SK-N-SH (cell line): ENCODE measurements around the gene MAN2A1. TPM values are rescaled to one million over a fixed set of nuclear protein-coding genes. Genes with fewer than 3 reads are reported as not detected.

Experiments
- CTCF ChIA-PET: fragments of 300-600, 350-600 bp; formaldehyde crosslinking; extraction: SDS; loops from one replicate; lab custom pipeline; 2021; lab: Yijun Ruan, JAX
- POLR2A ChIA-PET: fragments of 350-600 bp; sonication (Branson Sonifier 250); formaldehyde crosslinking; extraction: SDS; loops from one replicate; lab custom pipeline; 2020; ENCODE audit warnings: antibody characterized with exemption, inconsistent platforms; lab: Yijun Ruan, JAX
- DNase-seq: peaks from one replicate; pipeline ENCODE4 v3.0.0; 2012
- H2AFZ ChIP-seq: fragments of 200-600 bp; sonication (generic); 2 replicates; pipeline ENCODE4 v1.8.1; 2016; ENCODE audit warnings: antibody characterized with exemption, mild to moderate bottlenecking, low read depth
- H3F3A ChIP-seq: fragments of 200-600 bp; sonication (generic); replicated peaks from 2 replicates; pipeline ENCODE3; 2016; ENCODE audit warnings: antibody characterized with exemption, mild to moderate bottlenecking; ENCODE audit not compliant: insufficient read depth
- H3K27ac ChIP-seq, 2 experiments: fragments of 200-500 bp in 1 of 2; fragments of 200-600 bp in 1 of 2; sonication (Bioruptor generic) in 1 of 2; sonication (generic), shearing (Covaris generic) in 1 of 2; 2 replicates each; pipeline versions ENCODE4 v1.5.1 to v1.6.1; 2014 to 2016; ENCODE audit warnings: low read depth in 2 of 2, inconsistent platforms in 1 of 2, low read length in 1 of 2, mild to moderate bottlenecking in 1 of 2, mixed read lengths in 1 of 2
- H3K27me3 ChIP-seq: fragments of 200-600 bp; sonication (generic), shearing (Covaris generic); 2 replicates; pipeline ENCODE4 v1.6.1; 2016; ENCODE audit warnings: mixed run types; ENCODE audit not compliant: insufficient read depth
- H3K36me3 ChIP-seq, 2 experiments: fragments of 200-500 bp in 1 of 2; fragments of 200-600 bp in 1 of 2; sonication (Bioruptor generic) in 1 of 2; sonication (generic) in 1 of 2; replicated peaks in 1 of 2; 2 replicates each; pipeline versions ENCODE3 to v1.5.1; 2014 to 2016; ENCODE audit warnings: low read length in 1 of 2, mild to moderate bottlenecking in 1 of 2; ENCODE audit not compliant: insufficient read depth in 2 of 2, control insufficient read depth in 1 of 2
- H3K4me1 ChIP-seq, 2 experiments: fragments of 200-500 bp in 1 of 2; fragments of 200-600 bp in 1 of 2; sonication (Bioruptor generic) in 1 of 2; sonication (generic), shearing (Covaris generic) in 1 of 2; 2 replicates each; pipeline versions ENCODE4 v1.5.1 to v1.6.1; 2014 to 2016; ENCODE audit warnings: low read depth in 1 of 2, low read length in 1 of 2, mixed run types in 1 of 2; ENCODE audit not compliant: insufficient read depth in 2 of 2, control insufficient read depth in 1 of 2
- H3K4me2 ChIP-seq: fragments of 200-600 bp; sonication (generic), shearing (Covaris generic); 2 replicates; pipeline ENCODE4 v1.6.1; 2017; ENCODE audit warnings: mixed run types
- H3K4me3 ChIP-seq, 2 experiments: fragments of 200-500 bp in 1 of 2; fragments of 200-600 bp in 1 of 2; sonication (Bioruptor generic) in 1 of 2; sonication (generic), shearing (Covaris generic) in 1 of 2; 2 replicates each; pipeline versions ENCODE4 v1.5.1 to v1.8.1; 2014 to 2016; ENCODE audit warnings: low read depth in 2 of 2, inconsistent platforms in 1 of 2, low read length in 1 of 2, mild to moderate bottlenecking in 1 of 2, mixed read lengths in 1 of 2, moderate library complexity in 1 of 2
- H3K79me2 ChIP-seq: fragments of 200-600 bp; sonication (generic); 2 replicates; pipeline ENCODE4 v1.8.1; 2017; ENCODE audit warnings: mild to moderate bottlenecking; ENCODE audit not compliant: insufficient read depth
- H3K9ac ChIP-seq: fragments of 200-600 bp; sonication (generic); 2 replicates; pipeline ENCODE4 v1.6.1; 2017; ENCODE audit warnings: mixed run types
- H3K9me2 ChIP-seq: fragments of 200-600 bp; sonication (generic); 2 replicates; pipeline ENCODE4 v1.6.1; 2017; ENCODE audit warnings: mixed run types
- H3K9me3 ChIP-seq: fragments of 200-600 bp; sonication (generic); 2 replicates; pipeline ENCODE4 v1.6.1; 2017; ENCODE audit warnings: mixed run types, mild to moderate bottlenecking, moderate library complexity
- H4K20me1 ChIP-seq: fragments of 200-600 bp; sonication (generic); 2 replicates; pipeline ENCODE4 v1.6.1; 2017; ENCODE audit warnings: mild to moderate bottlenecking, mixed run types; ENCODE audit not compliant: insufficient read depth
- CTCF ChIP-seq: fragments of 200-600 bp; sonication (generic); IDR thresholded peaks from 2 replicates; pipeline ENCODE4 v1.6.1; 2017; ENCODE audit warnings: antibody characterized with exemption, mild to moderate bottlenecking, moderate library complexity
- FOSL2 ChIP-seq: IDR thresholded peaks from 2 replicates; pipeline ENCODE4 v1.4.0; 2012; ENCODE audit warnings: low read depth, mild to moderate bottlenecking, moderate library complexity, borderline replicate concordance
- JUND ChIP-seq: IDR thresholded peaks from 2 replicates; pipeline ENCODE4 v1.4.0; 2012
- MXI1 ChIP-seq: IDR thresholded peaks from 2 replicates; pipeline ENCODE4 v1.6.1; 2012; ENCODE audit warnings: mild to moderate bottlenecking, low read depth, low read length, improper control_type of control experiment
- REST ChIP-seq: IDR thresholded peaks from 2 replicates; pipeline ENCODE4 v1.6.1; 2012; ENCODE audit warnings: mild to moderate bottlenecking, low read depth, low read length, moderate library complexity
- RFX5 ChIP-seq: IDR thresholded peaks from 2 replicates; pipeline ENCODE4 v1.6.1; 2012; ENCODE audit warnings: mild to moderate bottlenecking, improper control_type of control experiment, low read length
- TCF12 ChIP-seq: IDR thresholded peaks from 2 replicates; pipeline ENCODE4 v1.4.0; 2012
- YY1 ChIP-seq: IDR thresholded peaks from 2 replicates; pipeline ENCODE4 v1.4.0; 2012; ENCODE audit warnings: low read depth, mild to moderate bottlenecking
- WGBS: methylation state at CpG from one replicate; pipeline ENCODE4 v1.1.6; 2017; ENCODE audit warnings: low lambda C conversion rate; 5-methylcytosine and 5-hydroxymethylcytosine counted together
- polyA plus RNA-seq, 3 experiments: library from polyadenylated mRNA; depleted of rRNA; stranded (reverse); fragments of >200 nt; gene quantifications; 2 replicates each; pipeline ENCODE4 v1.2.3, GENCODE V29; 2012

Gene MAN2A1
- polyA plus RNA-seq, 1 of the 3 experiments (the other 2 are of a cell fraction): 19.7 TPM

- peaks cover 6 to 24% of the 10 kb centered on the region in 2 experiments; a peak in 3 of 4 replicates for H3K4me1 ChIP-seq
- H3K4me2 ChIP-seq: no peak overlapping the region
- H3K9ac ChIP-seq: no peak overlapping the region
- H2AFZ ChIP-seq: no peak overlapping the region
- ChIA-PET CTCF (no interaction called here), POLR2A (no interaction called here)
- peaks cover 7% of the 10 kb centered on the region; the same call in 1 of the 2 replicates for H4K20me1 ChIP-seq
- DNase-seq: no peak
- H3K9me3 ChIP-seq: no peaks in the 10 kb centered on the region
- peaks cover 7% of the 10 kb centered on the region for H3F3A ChIP-seq
- TF ChIP-seq CTCF (no peak), REST (no peak), MXI1 (no peak), YY1 (no peak), JUND (no peak)
- peaks cover 66% of the 10 kb centered on the region for H3K79me2 ChIP-seq
- no peak overlapping the region for H3K4me3 ChIP-seq
- no peak overlapping the region for H3K27ac ChIP-seq
- no peaks in the 10 kb centered on the region for H3K9me2 ChIP-seq
- H3K36me3 ChIP-seq: peaks cover 0 to 2% of the 10 kb centered on the region in 2 experiments
- no peaks in the 10 kb centered on the region for H3K27me3 ChIP-seq
Measured at GRCh38 chr5:109703166-109703565, 13.4 kb downstream of the MAN2A1 start.

GRCh38 chr5:109703829-109704228, 14.1 kb downstream of the MAN2A1 start:
- Histone ChIP-seq H3K4me1 (peaks cover 6 to 24% of the 10 kb centered on the region in 2 experiments; a peak in 3 of 4 replicates), H3K9me2 (no peaks in the 10 kb centered on the region), H3K79me2 (peaks cover 65% of the 10 kb centered on the region), H4K20me1 (peaks cover 7% of the 10 kb centered on the region; the same call in 1 of the 2 replicates), H3K4me2 (no peak overlapping the region), H3K9me3 (no peaks in the 10 kb centered on the region), H3K27me3 (no peaks in the 10 kb centered on the region), H3K4me3 (no peak overlapping the region), H3K36me3 (peaks cover 0 to 2% of the 10 kb centered on the region in 2 experiments), H2AFZ (no peak overlapping the region), H3K9ac (no peak overlapping the region), H3F3A (peaks cover 7% of the 10 kb centered on the region), H3K27ac (no peak overlapping the region)
- peak; percentile 10 for DNase-seq
- CTCF ChIA-PET: interaction anchor here (0.8 kb wide), 1 partner anchor 13 kb away, joined by 3 read pairs; no protein-coding TSS in a partner anchor
- 11% methylated on average over 1 of the region's 1 CpG for WGBS
- TF ChIP-seq REST: no peak
- no peak for TF ChIP-seq FOSL2
- TF ChIP-seq TCF12: peak; percentile 58; the same call in 1 of the 2 replicates
- no peak for TF ChIP-seq RFX5
- POLR2A ChIA-PET: no interaction called here
